OCI-LY1 (cell line): ENCODE data around the gene GPR160.

ENCODE experiments used
- H2AFZ ChIP-seq: fragments of 200-600 bp; sonication (generic), shearing (Covaris generic); 2 replicates; pipeline ENCODE4 v1.6.0; 2014; ENCODE audit warnings: antibody characterized with exemption, mild to moderate bottlenecking, low read length
- H3F3A ChIP-seq: fragments of 200-600 bp; sonication (generic), shearing (Covaris generic); 2 replicates; pipeline ENCODE4 v1.6.0; 2014; ENCODE audit warnings: mild to moderate bottlenecking, antibody characterized with exemption, low read length, moderate library complexity; ENCODE audit not compliant: insufficient read depth
- H3K27ac ChIP-seq: fragments of 200-600 bp; sonication (generic); 2 replicates; pipeline ENCODE4 v1.5.1; 2014; ENCODE audit warnings: low read length, mixed run types, mild to moderate bottlenecking, low read depth; ENCODE audit not compliant: poor library complexity, severe bottlenecking
- H3K27me3 ChIP-seq: fragments of 200-600 bp; sonication (generic); 2 replicates; pipeline ENCODE4 v1.6.0; 2014; ENCODE audit warnings: antibody characterized with exemption, mild to moderate bottlenecking, low read length, moderate library complexity; ENCODE audit not compliant: insufficient read depth
- H3K36me3 ChIP-seq: fragments of 200-600 bp; sonication (generic); 2 replicates; pipeline ENCODE4 v1.6.1; 2014; ENCODE audit warnings: mild to moderate bottlenecking, antibody characterized with exemption, low read length, moderate library complexity, mixed read lengths; ENCODE audit not compliant: insufficient read depth
- H3K4me1 ChIP-seq: fragments of 200-600 bp; sonication (generic); 2 replicates; pipeline ENCODE4 v1.5.1; 2014; ENCODE audit warnings: mild to moderate bottlenecking, low read length, moderate library complexity; ENCODE audit not compliant: insufficient read depth, severe bottlenecking
- H3K4me2 ChIP-seq: fragments of 200-600 bp; sonication (generic), shearing (Covaris generic); 2 replicates; pipeline ENCODE4 v1.6.1; 2014; ENCODE audit warnings: low read length
- H3K4me3 ChIP-seq: fragments of 200-600 bp; sonication (generic); 2 replicates; pipeline ENCODE4 v1.5.1; 2014; ENCODE audit warnings: low read length, low read depth, mild to moderate bottlenecking, mixed read lengths; ENCODE audit not compliant: poor library complexity, severe bottlenecking
- H3K79me2 ChIP-seq: fragments of 200-600 bp; shearing (Covaris generic); 2 replicates; pipeline ENCODE4 v1.6.1; 2016; ENCODE audit warnings: mixed run types, low read length, mixed read lengths; ENCODE audit not compliant: insufficient read depth
- H3K9ac ChIP-seq: fragments of 200-600 bp; sonication (generic), shearing (Covaris generic); 2 replicates; pipeline ENCODE4 v1.6.1; 2014; ENCODE audit warnings: mild to moderate bottlenecking, low read length, mixed read lengths
- H3K9me2 ChIP-seq: fragments of 200-600 bp; sonication (generic), shearing (Covaris generic); 2 replicates; pipeline ENCODE4 v1.6.1; 2014; ENCODE audit warnings: low read depth, mild to moderate bottlenecking, low read length, mixed read lengths
- H3K9me3 ChIP-seq: fragments of 200-600 bp; shearing (Covaris generic); 2 replicates; pipeline ENCODE4 v1.6.1; 2014; ENCODE audit warnings: low read length, mixed read lengths
- H4K20me1 ChIP-seq: fragments of 200-600 bp; sonication (generic), shearing (Covaris generic); 2 replicates; pipeline ENCODE4 v1.6.0; 2016; ENCODE audit warnings: mild to moderate bottlenecking, low read length; ENCODE audit not compliant: insufficient read depth
- CTCF ChIP-seq: fragments of 200-600 bp; sonication (generic), shearing (Covaris generic); IDR thresholded peaks from 2 replicates; pipeline ENCODE4 v1.5.1; 2017; ENCODE audit warnings: mild to moderate bottlenecking, antibody characterized with exemption, low read length, moderate library complexity, mixed read lengths
- EZH2 ChIP-seq: fragments of 200-600 bp; sonication (generic), shearing (Covaris generic); IDR thresholded peaks from 2 replicates; pipeline ENCODE4 v1.8.0; 2017; ENCODE audit warnings: borderline replicate concordance, mixed run types, mild to moderate bottlenecking, antibody characterized with exemption, low read length, moderate library complexity, mixed read lengths

GPR160 gene

DNA sequence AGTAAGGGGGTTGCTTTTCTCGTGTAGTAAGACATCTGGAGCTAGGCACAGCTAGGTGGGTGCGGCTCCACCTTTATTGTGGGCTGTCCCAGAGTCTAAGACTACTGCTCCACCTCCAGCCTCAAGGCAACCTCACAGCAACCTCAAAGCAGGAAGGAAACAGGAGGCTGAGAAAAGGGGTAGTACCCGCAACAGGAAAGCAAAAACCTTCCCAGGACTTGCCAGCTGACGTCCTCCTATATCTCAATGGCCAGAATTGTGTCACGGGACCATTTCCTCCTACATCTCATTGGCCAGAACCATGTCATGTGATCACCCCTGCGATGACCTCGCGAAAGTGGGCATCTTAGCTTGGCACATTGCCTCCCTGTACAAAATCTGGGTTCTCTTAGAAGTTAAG lies 4.3 kb upstream of the GPR160 start:
- Histone ChIP-seq H2AFZ (peak overlapping the region; percentile 34), H3K4me3 (no peak overlapping the region)

DNA sequence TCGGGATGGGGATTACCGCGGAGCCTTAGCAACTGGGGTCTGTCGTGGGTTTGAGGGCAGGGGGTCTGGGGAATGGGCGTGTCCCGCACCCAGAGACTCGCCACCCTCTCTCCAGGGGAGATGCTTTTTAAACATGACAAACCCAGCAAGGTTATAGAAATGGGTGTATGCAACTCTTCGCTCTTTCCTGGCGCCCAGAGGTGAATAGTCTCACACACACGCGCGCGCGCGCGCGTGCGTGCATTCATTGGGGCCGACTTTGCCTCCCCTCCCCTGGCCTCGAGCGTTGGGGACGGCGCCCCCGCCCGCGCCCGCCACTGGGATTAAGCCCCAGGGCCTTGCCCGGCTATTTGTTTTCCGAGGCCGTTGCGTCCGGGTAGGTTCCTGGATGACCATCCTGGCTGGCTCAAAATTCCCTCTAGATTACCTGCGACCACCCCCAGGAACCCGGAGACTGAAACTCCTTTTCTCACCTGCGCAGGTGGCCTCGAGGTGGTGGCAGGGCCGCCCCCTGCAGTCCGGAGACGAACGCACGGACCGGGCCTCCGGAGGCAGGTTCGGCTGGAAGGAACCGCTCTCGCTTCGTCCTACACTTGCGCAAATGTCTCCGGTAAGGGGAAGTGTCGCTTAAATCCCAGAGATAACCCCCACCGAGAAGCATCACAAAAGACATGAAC lies 777 bp downstream of the GPR160 start:
- no peaks in the 10 kb centered on the region for H4K20me1 ChIP-seq
- H3K27ac ChIP-seq, result peak overlapping the region; percentile 55
- peak overlapping the region; percentile 71 for H3K9ac ChIP-seq
- no peaks in the 10 kb centered on the region for H3K9me3 ChIP-seq
- H3K9me2 ChIP-seq, result no peaks in the 10 kb centered on the region
- H2AFZ ChIP-seq, result 0 out of 2 replicates have a peak overlapping the region, but pooled peaks have one; percentile 26
- H3K4me1 ChIP-seq, result peaks cover 43% of the 10 kb centered on the region
- peak overlapping the region; percentile 90 for H3K4me2 ChIP-seq
- H3K27me3 ChIP-seq, result no peaks in the 10 kb centered on the region
- no peaks in the 10 kb centered on the region for H3K79me2 ChIP-seq
- no peaks in the 10 kb centered on the region for H3K36me3 ChIP-seq
- peak overlapping the region; percentile 75 for H3K4me3 ChIP-seq
- 0 out of 2 replicates have a peak, but pooled peaks cover 4% of the 10 kb centered on the region for H3F3A ChIP-seq
- TF ChIP-seq EZH2, result no peak
- TF ChIP-seq CTCF, result peak; percentile 76

More for the DNA sequence above, 4.3 kb upstream of the GPR160 start:
- peaks cover 14% of the 10 kb centered on the region for H3K4me1 ChIP-seq
- no peak overlapping the region for H3K27ac ChIP-seq
- no peak overlapping the region for H3K9ac ChIP-seq
- no peaks in the 10 kb centered on the region for H3K9me3 ChIP-seq
- H3F3A ChIP-seq, result 0 out of 2 replicates have a peak, but pooled peaks cover 4% of the 10 kb centered on the region
- no peaks in the 10 kb centered on the region for H3K9me2 ChIP-seq
- H3K36me3 ChIP-seq, result no peaks in the 10 kb centered on the region; the same call in 1 of the 2 replicates
- H3K79me2 ChIP-seq, result no peaks in the 10 kb centered on the region
- H4K20me1 ChIP-seq, result no peaks in the 10 kb centered on the region
- no peak overlapping the region for H3K4me2 ChIP-seq
- H3K27me3 ChIP-seq, result no peaks in the 10 kb centered on the region
- TF ChIP-seq EZH2, result no peak
- TF ChIP-seq CTCF, result no peak

DNA sequence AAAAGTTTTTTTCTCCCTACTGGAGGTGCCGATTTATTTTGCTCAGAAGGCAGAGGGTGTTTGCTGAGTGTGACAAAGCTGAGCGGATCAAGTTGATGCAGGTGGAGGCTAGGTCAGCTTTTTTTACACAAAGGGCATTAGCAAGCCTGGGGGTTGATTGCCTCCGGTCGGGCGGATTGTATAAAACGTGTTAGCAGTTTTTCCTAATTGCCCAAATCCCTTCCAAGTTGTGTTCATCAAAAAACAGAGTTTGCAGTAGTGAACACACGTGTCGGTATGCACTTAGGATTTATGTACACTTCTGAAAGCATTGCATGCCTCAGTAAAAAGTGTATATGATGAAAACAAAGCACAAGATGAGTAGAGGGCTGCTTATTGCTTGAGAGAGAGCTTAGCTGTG lies 2.6 kb downstream of the GPR160 start:
- H3K9ac ChIP-seq, result peak overlapping the region; percentile 5; the same call in 1 of the 2 replicates
- no peak overlapping the region for H2AFZ ChIP-seq
- H3K9me3 ChIP-seq, result no peaks in the 10 kb centered on the region
- TF ChIP-seq EZH2 (no peak), CTCF (no peak)
- no peaks in the 10 kb centered on the region for H3K9me2 ChIP-seq
- no peaks in the 10 kb centered on the region for H3K79me2 ChIP-seq
- H3K4me3 ChIP-seq, result peak overlapping the region; percentile 75
- H3K4me2 ChIP-seq, result peak overlapping the region; percentile 90
- H3K36me3 ChIP-seq, result no peaks in the 10 kb centered on the region
- H3K4me1 ChIP-seq, result peaks cover 57% of the 10 kb centered on the region
- no peaks in the 10 kb centered on the region for H4K20me1 ChIP-seq
- no peaks in the 10 kb centered on the region for H3K27me3 ChIP-seq
- no peaks in the 10 kb centered on the region for H3F3A ChIP-seq
- H3K27ac ChIP-seq, result peak overlapping the region; percentile 54
